A549 (cell line): ENCODE measurements around the gene MATK. TPM values are rescaled to one million over a fixed set of nuclear protein-coding genes. Genes with fewer than 3 reads are reported as not detected.
A peak's percentile ranks its signal among the peaks of the same experiment; 100 is the strongest.

Experiments
- ATAC-seq, 2 experiments: fragments of 200-7000 bp in 1 of 2; fragments of >200 bp in 1 of 2; cut with Nextera tagmentation in 1 of 2; cut with Tn5 transposase in 1 of 2; 3 replicates each; pipeline versions ENCODE4 v1.8.0 to v1.9.1; 2018 to 2020; ENCODE audit warnings: mild to moderate bottlenecking in 1 of 2, moderate library complexity in 1 of 2
- CTCF ChIA-PET: fragments of 300-600 bp; sonication (Branson Sonifier 250); formaldehyde crosslinking; extraction: SDS; loops from one replicate; lab custom pipeline; 2021; ENCODE audit warnings: antibody characterized with exemption, inconsistent platforms; lab: Yijun Ruan, JAX
- POLR2A ChIA-PET: fragments of 350-600 bp; formaldehyde crosslinking; extraction: SDS; loops from one replicate; lab custom pipeline; 2021; ENCODE audit warnings: antibody characterized with exemption, inconsistent platforms; lab: Yijun Ruan, JAX
- DNase-seq, 2 experiments: peaks; one replicate each; pipeline versions ENCODE4 v3.0.0 to v3.0.0-alpha.2; 2011 to 2016; ENCODE audit warnings: low read depth in 1 of 2, low spot score in 1 of 2
- FAIRE-seq: peaks from 2 replicates; lab custom pipeline; 2011; peaks lifted over from hg19 to GRCh38; lab: Jason Lieb, UNC
- H3K27ac ChIP-seq, 2 experiments: fragments of >200 bp; sonication (Bioruptor Twin); formaldehyde crosslinking; 3 replicates each; pipeline ENCODE4 v1.5.1; 2016 to 2017
- H3K4me1 ChIP-seq: fragments of >200 bp; sonication (Bioruptor Twin); formaldehyde crosslinking; 3 replicates; pipeline ENCODE4 v1.6.1; 2016
- H3K4me2 ChIP-seq: fragments of >200 bp; sonication (Bioruptor Twin); formaldehyde crosslinking; 3 replicates; pipeline ENCODE4 v1.6.1; 2016
- H3K4me3 ChIP-seq: fragments of >200 bp; sonication (Bioruptor Twin); formaldehyde crosslinking; 3 replicates; pipeline ENCODE4 v1.5.1; 2016
- H3K9me3 ChIP-seq: fragments of >200 bp; sonication (Bioruptor Twin); formaldehyde crosslinking; 3 replicates; pipeline ENCODE4 v1.6.1; 2016
- CHD4 ChIP-seq: fragments of 200-600 bp; sonication (generic); IDR thresholded peaks from 2 replicates; pipeline ENCODE4 v1.6.1; 2016; ENCODE audit warnings: antibody characterized with exemption, mild to moderate bottlenecking, borderline replicate concordance
- ESRRA ChIP-seq: fragments of 150-350 bp; IDR thresholded peaks from 2 replicates; pipeline ENCODE4 v1.6.1; 2014; ENCODE audit warnings: mild to moderate bottlenecking, low read length, borderline replicate concordance
- GATA3 ChIP-seq: IDR thresholded peaks from 2 replicates; pipeline ENCODE4 v1.6.1; 2012; ENCODE audit warnings: borderline replicate concordance
- HDAC2 ChIP-seq: fragments of 200-600 bp; sonication (generic); IDR thresholded peaks from 2 replicates; pipeline ENCODE4 v1.6.1; 2016
- HEYL ChIP-seq: fragments of 250-450 bp; sonication (Bioruptor Pico); IDR thresholded peaks from 2 replicates; pipeline ENCODE4 v1.8.0; 2021; ENCODE audit warnings: mild to moderate bottlenecking, moderate library complexity
- JUNB ChIP-seq: fragments of >200 bp; sonication (Bioruptor Twin); formaldehyde crosslinking; IDR thresholded peaks from 2 replicates; pipeline ENCODE4 v1.6.1; 2016
- KDM5A ChIP-seq: fragments of 200-600 bp; sonication (generic); IDR thresholded peaks from 2 replicates; pipeline ENCODE4 v1.6.1; 2016; ENCODE audit warnings: antibody characterized with exemption, mild to moderate bottlenecking
- MYC ChIP-seq: IDR thresholded peaks from 2 replicates; pipeline ENCODE4 v1.6.1; 2012; ENCODE audit warnings: mild to moderate bottlenecking, inconsistent platforms, low read length, improper control_type of control experiment, borderline replicate concordance
- NPAS2 ChIP-seq: fragments of 250-450 bp; sonication (Bioruptor Pico); IDR thresholded peaks from 2 replicates; pipeline ENCODE4 v1.8.0; 2022; ENCODE audit warnings: mild to moderate bottlenecking, moderate library complexity, borderline replicate concordance
- PHF8 ChIP-seq: fragments of 200-600 bp; sonication (generic); IDR thresholded peaks from 2 replicates; pipeline ENCODE4 v1.6.1; 2016; ENCODE audit warnings: low read depth, mild to moderate bottlenecking, antibody characterized with exemption, moderate library complexity, borderline replicate concordance
- POLR2A ChIP-seq: IDR thresholded peaks from 2 replicates; pipeline ENCODE4 v1.6.1; 2012; ENCODE audit warnings: mild to moderate bottlenecking, low read length
- RARB ChIP-seq: fragments of 250-450 bp; sonication (Bioruptor Pico); IDR thresholded peaks from 2 replicates; pipeline ENCODE4 v1.8.0; 2021; ENCODE audit warnings: mild to moderate bottlenecking, moderate library complexity
- RCOR1 ChIP-seq: fragments of 150-350 bp; IDR thresholded peaks from 2 replicates; pipeline ENCODE4 v1.6.1; 2014; ENCODE audit warnings: antibody characterized with exemption, low read length, low read depth
- REST ChIP-seq: fragments of 200-600 bp; sonication (generic); IDR thresholded peaks from 2 replicates; pipeline ENCODE4 v1.6.1; 2016; ENCODE audit warnings: antibody characterized with exemption, mild to moderate bottlenecking, moderate library complexity
- RNF2 ChIP-seq: fragments of 200-600 bp; sonication (generic); IDR thresholded peaks from 2 replicates; pipeline ENCODE4 v1.6.1; 2016; ENCODE audit warnings: low read depth, mild to moderate bottlenecking, antibody characterized with exemption, moderate library complexity, borderline replicate concordance
- SREBF2 ChIP-seq: fragments of 450-650 bp; IDR thresholded peaks from 2 replicates; pipeline ENCODE4 v1.6.1; 2014; ENCODE audit warnings: mild to moderate bottlenecking, moderate library complexity
- ZSCAN20 ChIP-seq: fragments of 250-450 bp; sonication (Bioruptor Pico); IDR thresholded peaks from 2 replicates; pipeline ENCODE4 v1.8.0; 2022; ENCODE audit warnings: mild to moderate bottlenecking, moderate library complexity
- WGBS: methylation state at CpG from one replicate; pipeline ENCODE4 v1.1.6; 2017; ENCODE audit errors: missing lambda C conversion rate; 5-methylcytosine and 5-hydroxymethylcytosine counted together
- polyA plus RNA-seq, 4 experiments: library from polyadenylated mRNA; depleted of rRNA in 3 of 4; stranded (reverse); fragments of >200 nt; fragmentation: RNase III in 1 of 4; extraction: RNeasy Plus Mini Kit Qiagen cat#74134 plus additional on column Dnase treatment in 1 of 4; gene quantifications; 2 replicates in 3 of 4; 3 replicates in 1 of 4; pipeline ENCODE4 v1.2.3, GENCODE V29; 2011 to 2017
- TF ChIP-seq, protein P1 (sequence below): fragments of 250-450 bp; sonication (Bioruptor Pico); IDR thresholded peaks from 2 replicates; pipeline ENCODE4 v1.5.0; 2021; ENCODE audit warnings: mild to moderate bottlenecking, moderate library complexity, borderline replicate concordance
- TF ChIP-seq, protein P2 (sequence below): fragments of >200 bp; sonication (Bioruptor Twin); formaldehyde crosslinking; IDR thresholded peaks from 2 replicates; pipeline ENCODE4 v1.6.1; 2016

Gene MATK
- polyA plus RNA-seq, 2 of the 4 experiments (the other 2 are of a cell fraction), result 0.12 to 0.45 TPM

DNA sequence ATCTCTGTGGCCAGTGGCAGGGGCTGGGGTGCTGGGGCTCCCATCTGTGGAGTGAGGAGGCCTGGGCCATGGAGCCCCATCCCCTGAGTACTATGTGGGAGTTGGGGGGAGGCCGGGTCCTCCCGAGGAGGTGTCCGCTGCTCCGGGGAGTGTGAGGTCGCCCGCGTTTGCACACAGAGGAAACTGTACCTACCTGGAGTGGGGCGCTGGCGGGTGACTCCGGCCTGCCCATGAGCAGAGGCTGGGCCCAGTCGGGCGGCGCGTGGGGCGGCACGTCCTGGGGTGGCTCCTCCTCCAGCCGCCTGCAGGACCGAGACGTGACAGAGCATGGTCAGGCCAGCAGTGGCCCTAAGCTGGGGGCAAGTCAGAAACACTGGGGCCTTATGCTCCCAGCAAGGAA is 33.8 kb upstream of the MATK start:
- no peak for FAIRE-seq
- ATAC-seq, result 0 out of 6 replicates have a peak, but pooled peaks of 1 of the 2 experiments have one; percentile 17
- CTCF ChIA-PET, result interaction anchor here (1.2 to 3.3 kb wide), 3 partner anchors 22 to 388 kb away, joined by 3 to 22 read pairs (median 11); partner anchors contain the start of gene MRPL54
- 0 out of 3 replicates have a peak, but pooled peaks cover 4% of the 10 kb centered on the region for H3K4me1 ChIP-seq
- no peak overlapping the region for H3K4me3 ChIP-seq
- no peak for DNase-seq
- no peaks in the 10 kb centered on the region for H3K9me3 ChIP-seq
- no peak for TF ChIP-seq JUNB
- H3K27ac ChIP-seq, result no peak overlapping the region
- H3K4me2 ChIP-seq, result no peak overlapping the region
- POLR2A ChIA-PET, result no interaction called here
- WGBS, result no CpG with 5 or more reads among the region's 19 CpGs

DNA sequence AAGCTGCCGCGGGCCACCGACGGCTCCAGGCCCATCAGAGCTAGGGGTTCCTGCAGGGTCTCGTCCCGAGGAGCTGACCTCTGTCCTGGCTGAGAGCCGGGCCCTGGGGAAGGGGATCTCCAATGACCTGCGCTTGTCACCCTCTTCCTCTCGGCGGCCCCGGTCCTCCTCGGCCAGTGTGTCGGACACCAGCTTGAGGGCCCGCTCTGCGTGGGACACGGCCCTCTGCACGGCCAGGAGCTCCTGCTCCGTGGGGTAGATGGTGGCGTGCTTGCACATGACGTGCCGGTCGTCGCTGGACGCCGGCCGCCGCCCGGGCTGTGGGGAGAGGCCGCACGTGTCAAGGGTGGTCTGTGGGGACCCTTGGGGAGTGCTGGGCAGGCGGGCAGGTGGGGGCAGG is 32.7 kb upstream of the MATK start:
- FAIRE-seq (no peak), ATAC-seq (no peak), DNase-seq (no peak)
- Histone ChIP-seq H3K4me3 (no peak overlapping the region), H3K9me3 (no peaks in the 10 kb centered on the region), H3K27ac (no peak overlapping the region), H3K4me2 (no peak overlapping the region), H3K4me1 (0 out of 3 replicates have a peak, but pooled peaks cover 4% of the 10 kb centered on the region)
- ChIA-PET POLR2A (interaction anchor here (1.1 kb wide), 1 partner anchor 150 kb away, joined by 3 read pairs; no protein-coding TSS in a partner anchor), CTCF (interaction anchor here (0.6 to 1.4 kb wide), 5 partner anchors 15 to 745 kb away, joined by 3 to 4 read pairs (median 3); no protein-coding TSS in a partner anchor)
- no peak for TF ChIP-seq CHD4
- no peak for TF ChIP-seq MYC
- no peak for TF ChIP-seq PHF8
- WGBS, result 75% methylated on average over 6 of the region's 31 CpGs

- WGBS, result 37% methylated on average over 11 of the region's 11 CpGs
- no peak for ATAC-seq
- H3K4me1 ChIP-seq, result 0 out of 3 replicates have a peak, but pooled peaks cover 4% of the 10 kb centered on the region
- no peak for DNase-seq
- H3K9me3 ChIP-seq, result no peaks in the 10 kb centered on the region
- no peak overlapping the region for H3K4me2 ChIP-seq
- no peak overlapping the region for H3K4me3 ChIP-seq
- no peak overlapping the region for H3K27ac ChIP-seq
- POLR2A ChIA-PET, result interaction anchor here (1.1 to 1.5 kb wide), 2 partner anchors 56 to 151 kb away, joined by 3 to 4 read pairs; partner anchors contain the start of gene MRPL54
- TF ChIP-seq ESRRA (no peak), GATA3 (no peak), RCOR1 (no peak), RNF2 (no peak), POLR2A (no peak), ZSCAN20 (CRISPR knock-in tag) (no peak), RARB (CRISPR knock-in tag) (no peak), KDM5A (no peak), HEYL (CRISPR knock-in tag) (no peak), NPAS2 (CRISPR knock-in tag) (no peak), HDAC2 (no peak), MYC (no peak), SREBF2 (no peak), REST (no peak)
- TF ChIP-seq, protein P1, sequence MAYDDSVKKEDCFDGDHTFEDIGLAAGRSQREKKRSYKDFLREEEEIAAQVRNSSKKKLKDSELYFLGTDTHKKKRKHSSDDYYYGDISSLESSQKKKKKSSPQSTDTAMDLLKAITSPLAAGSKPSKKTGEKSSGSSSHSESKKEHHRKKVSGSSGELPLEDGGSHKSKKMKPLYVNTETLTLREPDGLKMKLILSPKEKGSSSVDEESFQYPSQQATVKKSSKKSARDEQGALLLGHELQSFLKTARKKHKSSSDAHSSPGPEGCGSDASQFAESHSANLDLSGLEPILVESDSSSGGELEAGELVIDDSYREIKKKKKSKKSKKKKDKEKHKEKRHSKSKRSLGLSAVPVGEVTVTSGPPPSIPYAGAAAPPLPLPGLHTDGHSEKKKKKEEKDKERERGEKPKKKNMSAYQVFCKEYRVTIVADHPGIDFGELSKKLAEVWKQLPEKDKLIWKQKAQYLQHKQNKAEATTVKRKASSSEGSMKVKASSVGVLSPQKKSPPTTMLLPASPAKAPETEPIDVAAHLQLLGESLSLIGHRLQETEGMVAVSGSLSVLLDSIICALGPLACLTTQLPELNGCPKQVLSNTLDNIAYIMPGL (CRISPR knock-in tag), result no peak
- TF ChIP-seq, protein P2, sequence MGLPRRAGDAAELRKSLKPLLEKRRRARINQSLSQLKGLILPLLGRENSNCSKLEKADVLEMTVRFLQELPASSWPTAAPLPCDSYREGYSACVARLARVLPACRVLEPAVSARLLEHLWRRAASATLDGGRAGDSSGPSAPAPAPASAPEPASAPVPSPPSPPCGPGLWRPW, result no peak
- TF ChIP-seq, all 56 proteins: peak for 0
- FAIRE-seq, result no peak
- CTCF ChIA-PET, result interaction anchor here (0.6 to 1.4 kb wide), 5 partner anchors 16 to 745 kb away, joined by 3 to 4 read pairs (median 3); no protein-coding TSS in a partner anchor
Measured at GRCh38 chr19:3818466-3818865, 32.3 kb upstream of the MATK start.
